Measurements from ENCODE around the gene FAM222A.

Gene FAM222A

DNA sequence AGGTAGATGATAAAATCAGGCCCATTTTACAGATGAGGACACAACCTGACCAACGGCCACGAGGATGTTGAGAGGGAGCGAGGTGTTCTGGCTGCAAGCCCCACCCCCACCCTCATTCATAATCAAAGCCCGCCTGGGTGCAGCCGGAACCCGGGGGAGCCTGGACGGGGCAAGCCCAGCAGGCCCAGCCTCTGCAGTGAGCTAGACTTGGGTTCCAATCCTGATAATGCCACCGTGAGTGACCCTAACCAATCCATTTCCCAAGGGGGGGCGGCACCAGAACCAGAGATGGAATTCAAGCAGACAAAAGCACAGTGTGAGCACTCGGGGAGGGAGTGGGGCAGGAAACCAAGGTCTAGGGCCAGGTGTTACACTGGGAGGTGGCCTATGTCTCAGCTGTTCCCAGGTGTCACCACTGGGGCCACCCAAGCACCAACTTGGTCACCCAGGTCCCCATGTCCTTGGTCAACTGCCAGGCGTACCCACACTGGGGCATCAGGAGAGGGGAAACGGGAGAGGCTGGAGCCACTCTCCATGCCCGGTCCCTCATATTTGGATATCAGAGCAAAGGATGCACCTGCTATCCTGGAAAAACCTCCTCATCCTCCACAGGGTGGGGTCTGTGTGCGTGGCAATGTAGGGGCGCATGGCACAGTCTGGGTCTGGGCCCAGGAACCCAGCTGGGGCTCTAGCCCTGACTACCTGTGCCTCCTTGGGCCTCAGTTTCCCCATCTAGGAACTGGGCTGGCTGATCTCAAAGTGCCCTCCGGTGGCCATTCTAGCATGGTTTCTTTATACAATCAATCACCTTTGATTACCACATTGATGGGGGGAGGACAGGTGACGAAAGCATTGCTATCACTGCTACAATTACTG lies 58.4 kb downstream of the FAM222A start:
- Mint-ChIP-seq H3K27ac (no peak overlapping the region), H3K36me3 (no peaks in the 10 kb centered on the region), H3K4me1 (peaks cover 9% of the 10 kb centered on the region), H3K9me3 (no peaks in the 10 kb centered on the region), H3K4me3 (no peak overlapping the region)
- ATAC-seq (no peak), DNase-seq (ENCODE audit: low spot score in 2 of 2) (no peak)

DNA sequence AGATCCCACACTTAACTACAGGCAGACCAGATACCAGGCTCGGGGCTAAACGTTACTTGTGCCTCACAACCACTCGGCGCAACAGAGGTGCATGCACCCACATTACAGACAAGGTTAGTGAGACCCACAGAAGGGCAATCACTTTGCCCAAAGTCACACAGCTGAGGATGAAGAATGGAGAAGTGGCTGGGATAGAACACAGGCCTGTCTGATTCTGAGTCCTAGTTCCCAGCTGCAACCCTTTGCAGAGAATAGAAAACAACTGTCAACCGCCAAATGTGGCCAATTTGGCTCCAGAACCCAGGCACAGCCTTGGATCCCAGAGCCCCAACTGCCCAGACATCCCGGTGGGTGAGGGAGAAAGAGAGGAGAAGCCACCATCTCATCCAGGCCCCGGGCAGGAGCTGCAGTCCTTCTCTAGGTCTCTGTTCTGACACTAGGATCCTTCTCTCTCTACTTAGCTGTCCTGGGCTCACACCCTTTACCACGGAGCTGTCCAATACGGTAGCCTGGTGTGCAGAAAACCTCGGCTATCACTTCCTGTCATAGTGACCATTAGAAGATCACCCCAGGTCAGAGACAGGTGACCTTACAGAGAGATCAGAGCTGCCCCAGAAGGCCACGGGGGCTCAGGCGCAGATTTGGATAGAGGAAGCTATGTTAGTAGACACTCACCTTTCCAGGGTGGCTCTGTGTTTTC lies 59.1 kb downstream of the FAM222A start:
- Mint-ChIP-seq H3K9me3 (no peaks in the 10 kb centered on the region), H3K36me3 (no peaks in the 10 kb centered on the region), H3K27ac (no peak overlapping the region), H3K4me1 (peaks cover 9% of the 10 kb centered on the region), H3K4me3 (no peak overlapping the region)
- ATAC-seq: no peak
- no peak for DNase-seq (ENCODE audit: low spot score in 2 of 2)

DNA sequence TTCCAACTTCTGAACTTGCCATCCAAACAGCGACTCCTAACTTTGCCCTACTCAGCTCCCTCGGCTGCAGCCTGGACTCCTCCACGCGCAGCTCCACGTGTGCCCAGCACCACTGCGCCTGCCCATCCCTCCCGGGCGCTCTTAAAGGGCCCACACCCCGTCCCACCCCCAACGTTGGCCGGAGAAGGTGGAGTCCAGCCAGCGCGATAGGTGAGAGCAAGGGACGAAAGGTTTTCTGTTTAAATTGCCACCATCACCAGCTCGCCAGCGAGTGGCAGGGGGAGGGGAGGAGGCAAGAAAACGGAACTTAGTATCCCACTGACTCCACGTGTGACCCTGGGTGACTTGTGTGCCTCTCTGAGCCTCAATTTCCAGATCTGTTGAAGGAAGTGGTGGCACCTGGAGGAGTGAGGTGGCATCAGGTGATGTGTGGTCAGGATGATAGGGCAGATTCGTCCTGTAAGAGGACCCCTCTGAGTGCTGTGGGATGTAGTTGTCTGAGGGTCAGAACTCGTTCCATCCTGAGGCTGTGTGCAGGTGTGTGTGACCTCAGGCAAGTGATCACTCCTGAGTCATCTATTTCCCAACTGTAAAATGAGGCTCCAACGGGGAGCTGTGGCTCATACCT lies 59.9 kb downstream of the FAM222A start:
- H3K4me3 Mint-ChIP-seq: no peak overlapping the region

DNA sequence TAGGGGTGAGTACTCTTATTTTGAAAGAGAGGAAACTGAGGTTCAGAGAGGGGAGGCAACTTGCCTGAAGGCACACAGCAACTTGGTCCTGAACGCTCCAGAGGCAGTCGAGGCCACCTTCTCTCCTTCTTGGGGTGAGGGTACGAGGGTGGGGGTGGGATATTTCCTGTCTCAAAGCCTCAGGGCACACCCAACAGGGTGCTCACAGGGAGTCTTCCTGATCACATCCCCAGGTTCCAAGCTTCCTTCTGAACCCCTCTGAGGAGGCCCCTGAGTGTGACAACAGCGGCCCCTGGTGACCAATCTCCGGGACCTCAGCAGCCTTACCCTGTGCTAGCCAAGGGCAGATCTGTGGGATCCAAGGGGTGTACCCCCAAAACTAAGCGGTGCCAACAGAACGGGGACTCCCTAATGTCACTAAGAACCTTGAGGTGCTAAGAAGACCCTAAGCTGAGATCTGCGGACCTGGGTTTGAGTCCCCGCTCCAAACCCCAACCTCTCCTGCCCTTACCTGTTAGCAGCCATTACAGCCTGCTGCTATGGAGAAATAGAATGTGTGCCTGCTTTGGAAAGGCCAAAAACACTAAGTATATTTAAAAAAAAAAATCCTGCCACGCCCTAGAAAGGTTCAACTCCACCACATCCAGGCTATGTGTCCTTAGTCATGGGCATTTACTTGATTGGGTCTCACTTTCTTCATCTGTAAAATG lies 61.7 kb downstream of the FAM222A start:
- Mint-ChIP-seq H3K36me3 (no peaks in the 10 kb centered on the region), H3K4me3 (no peak overlapping the region), H3K9me3 (no peaks in the 10 kb centered on the region), H3K27ac (no peak overlapping the region), H3K4me1 (peaks cover 9% of the 10 kb centered on the region)
- DNase-seq (ENCODE audit: low spot score in 2 of 2) (peak; percentile 57 to 82), ATAC-seq (peak; percentile 79)

More for the DNA sequence above, 59.9 kb downstream of the FAM222A start:
- H3K9me3 Mint-ChIP-seq: no peaks in the 10 kb centered on the region
- DNase-seq (ENCODE audit: low spot score in 2 of 2) (no peak), ATAC-seq (no peak)
- peaks cover 9% of the 10 kb centered on the region for H3K4me1 Mint-ChIP-seq
- no peaks in the 10 kb centered on the region for H3K36me3 Mint-ChIP-seq
- no peak overlapping the region for H3K27ac Mint-ChIP-seq

DNA sequence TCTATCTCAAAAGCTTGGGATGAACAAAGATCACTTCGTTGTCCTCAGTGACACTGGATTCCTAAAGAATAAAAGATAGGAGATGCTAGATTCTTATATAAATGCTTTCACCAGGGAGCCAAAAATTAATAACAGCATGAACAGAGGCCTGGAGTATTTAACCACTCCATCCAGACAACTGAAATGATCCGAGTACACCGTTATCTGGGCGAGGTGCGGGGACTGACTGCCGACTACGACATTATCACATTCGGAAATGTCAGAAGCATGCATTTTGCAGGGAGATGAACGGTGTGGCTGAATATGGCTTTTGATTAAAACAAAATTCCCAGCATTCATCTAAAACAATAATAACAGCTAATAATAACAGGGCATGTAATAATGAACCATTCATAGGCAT lies 63.0 kb downstream of the FAM222A start:
- ATAC-seq (no peak), DNase-seq (ENCODE audit: low spot score in 2 of 2) (no peak)
- no peaks in the 10 kb centered on the region for H3K9me3 Mint-ChIP-seq
- no peak overlapping the region for H3K27ac Mint-ChIP-seq
- peaks cover 9% of the 10 kb centered on the region for H3K4me1 Mint-ChIP-seq
- no peak overlapping the region for H3K4me3 Mint-ChIP-seq
- no peaks in the 10 kb centered on the region for H3K36me3 Mint-ChIP-seq

DNA sequence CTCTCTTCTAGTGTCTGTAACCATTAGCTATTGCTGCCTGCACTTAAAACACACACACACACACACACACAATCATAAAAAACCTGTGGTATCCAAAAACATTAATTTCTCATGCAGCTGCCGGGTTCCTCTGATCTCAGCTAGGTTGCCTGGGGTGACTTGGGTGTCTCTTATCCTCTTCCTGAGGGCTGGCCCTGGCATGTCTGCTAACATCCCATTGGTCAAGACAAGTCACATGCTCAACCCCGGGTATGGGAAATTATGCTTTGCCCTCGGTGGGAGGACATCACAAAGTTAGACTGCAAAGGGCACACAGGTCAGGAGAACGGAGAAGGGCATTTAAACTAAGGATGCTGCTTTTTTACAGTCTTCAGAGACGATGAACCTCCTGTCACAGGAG lies 63.9 kb downstream of the FAM222A start:
- peak in 1 of 2 donors; percentile 73 for DNase-seq (ENCODE audit: low spot score in 2 of 2)
- no peaks in the 10 kb centered on the region for H3K9me3 Mint-ChIP-seq
- H3K27ac Mint-ChIP-seq: no peak overlapping the region

DNA sequence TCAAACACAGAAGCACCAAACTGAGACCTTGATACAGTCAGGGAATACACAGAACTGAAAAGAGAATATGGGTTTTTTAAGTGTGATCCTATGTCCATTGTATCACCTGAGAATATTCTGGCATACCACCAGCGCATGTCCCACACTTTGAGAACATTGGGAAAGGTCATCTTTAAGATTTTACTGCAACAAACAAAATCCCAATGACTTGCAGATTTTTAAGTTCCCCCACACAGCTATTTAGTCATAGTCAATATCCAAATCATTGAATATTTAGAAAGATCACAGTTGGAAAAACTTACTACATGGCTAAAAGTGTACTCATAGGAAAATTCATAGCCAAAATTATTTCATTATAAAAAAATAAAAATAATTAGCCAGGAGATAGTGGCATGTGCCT lies 65.1 kb downstream of the FAM222A start:
- Mint-ChIP-seq H3K36me3 (no peaks in the 10 kb centered on the region), H3K27ac (no peak overlapping the region), H3K9me3 (no peaks in the 10 kb centered on the region), H3K4me1 (peaks cover 2% of the 10 kb centered on the region), H3K4me3 (no peak overlapping the region)
- no peak for ATAC-seq
- no peak for DNase-seq (ENCODE audit: low spot score in 2 of 2)

More for the DNA sequence above, 63.9 kb downstream of the FAM222A start:
- ATAC-seq: peak; percentile 75
- Mint-ChIP-seq H3K4me3 (peak overlapping the region; percentile 33), H3K36me3 (no peaks in the 10 kb centered on the region), H3K4me1 (peaks cover 9% of the 10 kb centered on the region)

DNA sequence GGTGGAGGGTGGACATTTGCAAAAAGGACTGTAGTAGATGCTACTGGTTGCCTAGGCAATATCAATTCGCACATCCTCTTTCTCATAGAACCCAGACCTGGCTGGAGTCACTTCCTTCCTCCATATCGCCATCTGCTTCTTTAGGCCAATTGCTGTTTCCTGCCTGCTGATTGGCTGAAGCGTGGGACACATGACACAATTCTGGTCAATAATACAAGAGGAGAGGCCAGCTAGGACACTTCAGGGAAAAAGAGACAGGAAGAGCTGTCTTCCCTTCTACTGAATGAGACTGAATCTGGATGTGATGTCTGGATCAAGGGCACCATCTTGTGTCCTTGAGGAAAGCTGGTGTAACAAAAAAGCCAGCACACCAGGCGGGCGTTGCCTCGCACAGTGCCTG lies 65.8 kb downstream of the FAM222A start:
- ATAC-seq (no peak), DNase-seq (ENCODE audit: low spot score in 2 of 2) (no peak)
- H3K4me3 Mint-ChIP-seq: no peak overlapping the region
- no peak overlapping the region for H3K27ac Mint-ChIP-seq
- H3K9me3 Mint-ChIP-seq: no peaks in the 10 kb centered on the region
- no peaks in the 10 kb centered on the region for H3K36me3 Mint-ChIP-seq
- no peaks in the 10 kb centered on the region for H3K4me1 Mint-ChIP-seq

DNA sequence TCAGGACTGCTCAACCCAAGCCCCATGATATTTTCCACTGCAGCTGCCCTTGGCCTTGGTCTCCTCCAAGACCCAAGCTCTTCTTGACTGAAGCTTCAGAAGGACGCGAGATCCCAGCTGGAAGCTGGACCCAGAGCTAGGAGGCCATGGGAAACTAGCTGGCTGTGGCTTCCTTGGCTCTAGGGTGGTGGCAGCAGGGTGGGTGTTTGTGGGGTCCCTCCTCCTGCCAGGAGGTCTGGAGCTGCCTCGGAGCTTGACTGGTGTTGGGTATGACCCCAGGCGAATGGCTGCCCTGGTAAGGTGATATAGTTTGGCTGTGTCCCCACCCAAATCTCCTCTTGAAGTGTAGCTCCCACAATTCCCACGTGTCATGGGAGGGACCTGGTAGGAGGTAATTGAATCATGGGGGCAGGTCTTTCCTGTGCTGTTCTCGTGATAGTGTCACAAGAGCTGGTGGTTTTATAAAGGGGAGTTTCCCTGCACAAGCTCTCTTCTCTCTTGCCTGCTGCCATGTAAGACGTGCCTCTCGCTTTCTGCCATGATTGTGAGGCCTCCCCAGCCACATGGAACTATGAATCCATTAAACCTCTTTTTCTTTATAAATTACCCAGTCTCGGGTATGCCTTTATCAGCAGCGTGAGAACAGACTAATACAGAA lies 68.2 kb downstream of the FAM222A start:
- no peaks in the 10 kb centered on the region for H3K9me3 Mint-ChIP-seq
- H3K36me3 Mint-ChIP-seq: no peaks in the 10 kb centered on the region
- no peaks in the 10 kb centered on the region for H3K4me1 Mint-ChIP-seq
- no peak for ATAC-seq
- no peak overlapping the region for H3K4me3 Mint-ChIP-seq
- no peak overlapping the region for H3K27ac Mint-ChIP-seq
- no peak for DNase-seq (ENCODE audit: low spot score in 2 of 2)

DNA sequence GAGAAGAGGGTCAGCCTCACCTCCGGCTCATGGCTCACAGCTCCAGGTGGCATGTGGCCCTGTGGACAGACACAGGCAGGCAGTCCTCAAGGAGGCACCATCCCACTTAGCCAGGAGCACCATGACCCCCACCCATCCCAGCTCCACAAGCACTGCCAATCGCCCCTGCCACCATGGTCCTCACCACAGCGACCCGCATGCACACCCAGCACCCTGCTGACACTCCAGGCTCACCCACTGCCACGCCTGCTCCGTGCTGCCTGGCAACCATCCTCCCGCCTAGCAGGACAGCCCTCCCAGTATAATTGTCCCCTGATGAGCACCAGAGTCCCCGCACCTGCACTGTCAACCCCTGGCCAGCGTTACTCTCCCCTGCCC lies 68.7 kb downstream of the FAM222A start:
- no peaks in the 10 kb centered on the region for H3K9me3 Mint-ChIP-seq

DNA sequence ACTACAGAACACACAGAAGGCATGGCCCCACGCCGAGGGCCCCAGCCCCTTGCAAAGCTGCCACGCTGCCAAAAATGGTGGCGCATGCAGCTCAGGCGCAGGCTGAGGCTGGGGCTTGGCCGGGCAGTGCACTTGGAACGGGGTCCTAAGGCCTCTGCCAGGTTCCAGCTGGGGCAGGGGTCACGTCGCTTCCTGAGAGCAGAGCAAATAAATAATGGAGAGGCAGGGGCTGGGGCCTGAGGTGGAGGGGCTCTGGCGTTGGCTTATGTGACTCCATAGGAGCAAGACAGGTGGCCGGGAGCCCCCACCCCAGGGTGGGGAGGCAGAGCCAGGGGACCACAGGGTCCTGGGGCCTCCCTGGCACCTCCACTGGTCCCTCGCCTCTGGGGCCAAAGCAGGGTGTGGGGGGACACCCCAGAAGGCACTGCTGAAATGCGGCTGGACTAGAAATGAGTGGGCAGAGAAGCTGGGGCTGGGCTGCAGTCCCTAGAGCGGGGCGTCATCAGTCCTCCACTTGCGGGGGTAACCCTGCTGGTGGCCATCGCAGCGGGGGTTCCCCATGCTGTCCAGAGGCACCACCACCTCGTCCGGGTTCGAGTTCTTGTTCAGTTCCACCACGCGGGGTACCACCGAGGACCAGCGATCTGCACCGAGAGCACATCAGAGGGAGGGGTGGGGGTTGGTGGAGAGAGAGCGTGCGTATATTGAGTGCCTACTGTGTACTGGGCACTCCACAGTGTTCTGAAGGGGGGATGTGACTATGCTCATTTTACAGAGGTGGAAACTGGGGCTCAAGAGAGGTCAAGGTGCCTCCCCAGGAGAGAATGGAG lies 69.7 kb downstream of the FAM222A start:
- ATAC-seq: no peak
- no peaks in the 10 kb centered on the region for H3K4me1 Mint-ChIP-seq
- H3K4me3 Mint-ChIP-seq: no peak overlapping the region
- no peaks in the 10 kb centered on the region for H3K36me3 Mint-ChIP-seq
- no peak for DNase-seq (ENCODE audit: low spot score in 2 of 2)
- H3K27ac Mint-ChIP-seq: no peak overlapping the region
- H3K9me3 Mint-ChIP-seq: no peaks in the 10 kb centered on the region

More for the DNA sequence above, 68.7 kb downstream of the FAM222A start:
- DNase-seq (ENCODE audit: low spot score in 2 of 2) (no peak), ATAC-seq (no peak)
- Mint-ChIP-seq H3K4me3 (no peak overlapping the region), H3K27ac (no peak overlapping the region), H3K36me3 (no peaks in the 10 kb centered on the region), H3K4me1 (no peaks in the 10 kb centered on the region)

DNA sequence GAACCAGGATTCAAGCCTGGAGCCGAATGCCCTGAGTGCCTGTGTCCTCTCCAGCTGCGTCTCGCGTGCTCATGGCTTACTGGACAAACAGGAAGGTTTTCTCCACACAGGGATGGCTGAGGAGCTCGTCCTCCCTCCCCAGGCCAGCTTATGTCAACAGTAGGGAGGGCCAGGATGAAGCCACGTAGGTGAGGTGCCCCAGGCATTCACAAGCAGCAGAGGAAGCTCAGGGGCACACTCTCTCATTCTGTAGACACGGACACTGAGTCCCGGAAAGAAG lies 70.3 kb downstream of the FAM222A start:
- Mint-ChIP-seq H3K9me3 (no peaks in the 10 kb centered on the region), H3K4me3 (no peak overlapping the region), H3K36me3 (no peaks in the 10 kb centered on the region), H3K27ac (no peak overlapping the region), H3K4me1 (no peaks in the 10 kb centered on the region)
- ATAC-seq (no peak), DNase-seq (ENCODE audit: low spot score in 2 of 2) (no peak)

DNA sequence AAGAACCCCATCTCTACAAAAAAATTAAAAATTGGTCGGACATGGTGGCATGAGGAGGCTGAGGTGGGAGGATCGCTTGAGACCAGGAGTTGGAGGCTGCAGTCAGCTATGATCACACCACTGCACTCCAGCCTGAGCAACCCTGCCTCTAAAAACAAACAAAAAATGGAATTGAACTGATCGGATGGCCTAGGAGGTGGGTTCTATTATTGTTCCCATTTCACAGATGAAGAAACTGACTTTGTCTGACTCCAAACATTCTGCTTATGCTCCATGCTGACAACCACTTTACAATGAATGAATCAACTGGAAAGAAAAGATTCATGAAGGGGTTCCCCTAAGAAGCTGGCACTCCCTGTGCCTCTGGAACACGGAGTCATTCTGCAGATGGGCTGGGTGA lies 72.2 kb downstream of the FAM222A start:
- no peaks in the 10 kb centered on the region for H3K36me3 Mint-ChIP-seq
- ATAC-seq: no peak
- no peak for DNase-seq (ENCODE audit: low spot score in 2 of 2)
- no peaks in the 10 kb centered on the region for H3K9me3 Mint-ChIP-seq
- H3K27ac Mint-ChIP-seq: no peak overlapping the region
- H3K4me3 Mint-ChIP-seq: no peak overlapping the region
- H3K4me1 Mint-ChIP-seq: no peaks in the 10 kb centered on the region

DNA sequence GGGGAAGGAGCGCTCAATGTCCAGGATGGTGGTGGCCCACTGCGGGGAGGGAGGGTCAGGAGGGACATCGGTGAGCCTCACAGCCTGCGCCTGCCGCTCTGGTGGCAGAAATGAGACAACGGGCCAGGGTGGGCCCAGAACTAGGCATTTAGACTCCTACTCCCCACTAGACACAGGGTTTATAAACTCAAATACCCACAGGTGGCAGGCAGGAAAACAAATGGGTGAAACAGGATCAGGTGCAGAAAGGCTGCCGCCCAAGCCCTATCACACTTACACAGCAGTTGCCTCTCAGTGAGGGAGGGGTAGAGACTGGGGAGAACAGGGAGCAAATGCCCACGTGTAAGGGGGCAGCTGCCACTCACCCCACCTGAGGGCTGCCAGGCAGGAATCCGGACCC lies 73.2 kb downstream of the FAM222A start:
- H3K36me3 Mint-ChIP-seq: no peaks in the 10 kb centered on the region
- H3K4me3 Mint-ChIP-seq: no peak overlapping the region
- no peak for ATAC-seq
- no peak overlapping the region for H3K27ac Mint-ChIP-seq
- no peak for DNase-seq (ENCODE audit: low spot score in 2 of 2)
- no peaks in the 10 kb centered on the region for H3K4me1 Mint-ChIP-seq
- H3K9me3 Mint-ChIP-seq: no peaks in the 10 kb centered on the region

Measured in stimulated activated effector memory CD8-positive, alpha-beta T cell treated with anti-CD3 and anti-CD28 coated beads, Interleukin-12 subunit alpha, Interleukin-12 subunit beta, amount 100 ng/mL, for 72 hours (primary cell).